NT2/D1 (cell line): ENCODE data around the gene SMIM5.

Source experiments
- DNase-seq: peaks from one replicate; pipeline ENCODE4 v3.0.0-alpha.2; 2011; ENCODE audit warnings: low read depth, low spot score
- H3K27me3 ChIP-seq: 2 replicates; pipeline ENCODE4 v1.6.0; 2011; ENCODE audit warnings: mild to moderate bottlenecking; ENCODE audit not compliant: insufficient read length, insufficient read depth
- H3K36me3 ChIP-seq: 2 replicates; pipeline ENCODE4 v1.6.1; 2011; ENCODE audit warnings: mild to moderate bottlenecking, low read length, mixed read lengths; ENCODE audit not compliant: insufficient read depth, insufficient read length
- H3K4me1 ChIP-seq: 2 replicates; pipeline ENCODE4 v1.5.1; 2011; ENCODE audit not compliant: insufficient read depth, insufficient read length
- H3K4me3 ChIP-seq: 2 replicates; pipeline ENCODE4 v1.5.1; 2011; ENCODE audit warnings: low read depth; ENCODE audit not compliant: insufficient read length
- H3K9ac ChIP-seq: 2 replicates; pipeline ENCODE4 v1.6.0; 2011; ENCODE audit warnings: low read depth; ENCODE audit not compliant: insufficient read length
- H3K9me3 ChIP-seq: 2 replicates; pipeline ENCODE4 v1.5.1; 2011; ENCODE audit warnings: mild to moderate bottlenecking, low read length; ENCODE audit not compliant: insufficient read depth
- SUZ12 ChIP-seq: IDR thresholded peaks from 2 replicates; pipeline ENCODE4 v1.6.1; 2011; ENCODE audit not compliant: insufficient read length, insufficient read depth; ENCODE audit errors: extremely low read depth
- YY1 ChIP-seq: IDR thresholded peaks from 2 replicates; pipeline ENCODE4 v1.6.1; 2011; ENCODE audit not compliant: insufficient read length, insufficient read depth
- ZNF274 ChIP-seq: IDR thresholded peaks from 2 replicates; pipeline ENCODE4 v1.6.1; 2011; ENCODE audit warnings: mild to moderate bottlenecking, low read depth, low read length

SMIM5 gene

DNA sequence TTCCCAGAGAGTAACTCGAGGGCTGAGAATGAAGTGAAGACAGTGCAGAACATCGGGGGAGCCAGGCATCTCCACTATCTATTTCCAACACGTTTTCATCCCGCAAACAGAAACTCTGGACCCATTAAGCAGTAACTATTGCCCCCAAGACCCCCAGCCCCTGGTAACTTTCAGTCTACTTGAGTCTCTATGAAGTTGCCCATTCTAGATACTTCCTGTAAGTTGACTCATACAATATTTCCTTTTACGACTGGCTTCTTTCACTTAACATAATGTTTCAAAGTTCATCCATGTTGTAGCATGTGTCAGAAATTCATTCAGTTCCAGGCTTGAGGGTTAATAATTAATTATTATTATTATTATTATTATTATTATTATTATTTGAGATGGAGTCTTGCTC, 26.1 kb upstream of the SMIM5 start:
- H3K27me3 ChIP-seq = no peaks in the 10 kb centered on the region
- H3K4me1 ChIP-seq = peaks cover 10% of the 10 kb centered on the region
- H3K9me3 ChIP-seq = no peaks in the 10 kb centered on the region
- H3K4me3 ChIP-seq = no peak overlapping the region
- TF ChIP-seq YY1 = no peak
- TF ChIP-seq ZNF274 = no peak
- no peak for TF ChIP-seq SUZ12
- no peaks in the 10 kb centered on the region for H3K36me3 ChIP-seq
- H3K9ac ChIP-seq = no peak overlapping the region
- no peak for DNase-seq

DNA sequence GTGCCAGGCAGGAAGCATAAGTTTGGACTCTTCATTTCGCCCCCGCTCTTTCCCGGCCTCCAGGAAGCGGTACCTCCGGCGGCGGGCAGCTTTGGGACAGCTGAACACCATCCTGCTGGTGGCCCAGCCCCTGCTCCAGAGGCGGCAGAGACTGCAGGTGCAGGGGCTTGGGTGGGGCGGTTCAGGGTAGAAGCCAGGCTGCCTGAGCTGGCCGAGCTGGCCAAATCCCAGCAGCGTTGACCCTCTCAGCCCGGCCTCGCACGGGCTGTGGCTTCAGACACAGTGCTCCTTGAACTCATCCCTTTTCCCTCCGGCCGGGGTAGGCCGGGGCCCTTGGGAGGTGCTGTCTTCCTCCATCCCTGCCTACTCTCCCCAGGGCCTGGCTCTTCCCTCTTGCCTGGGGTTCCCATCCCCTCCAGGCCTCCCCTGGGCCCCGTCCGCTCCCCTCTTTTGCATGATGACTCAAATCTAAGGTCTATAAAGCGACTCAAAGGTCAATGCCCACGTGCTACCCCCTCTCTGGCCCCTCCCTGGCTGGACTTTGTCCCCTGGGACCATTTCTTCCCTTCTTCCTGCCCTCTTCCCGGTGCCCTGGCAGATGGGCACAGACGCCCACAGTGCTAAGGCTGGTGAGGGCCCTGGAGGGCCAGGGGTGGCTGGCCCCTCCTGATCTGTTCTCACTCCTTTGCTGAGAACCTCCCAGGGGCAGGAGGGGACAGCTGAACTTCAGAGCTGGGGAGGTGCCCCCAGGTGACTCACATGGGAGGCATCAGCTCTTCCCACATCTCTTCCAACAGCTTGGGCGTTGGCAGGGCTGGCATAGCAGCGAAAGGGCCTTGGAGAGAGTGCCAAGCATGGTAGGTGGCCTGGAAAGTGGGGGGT, 22.9 kb upstream of the SMIM5 start:
- DNase-seq = no peak

DNA sequence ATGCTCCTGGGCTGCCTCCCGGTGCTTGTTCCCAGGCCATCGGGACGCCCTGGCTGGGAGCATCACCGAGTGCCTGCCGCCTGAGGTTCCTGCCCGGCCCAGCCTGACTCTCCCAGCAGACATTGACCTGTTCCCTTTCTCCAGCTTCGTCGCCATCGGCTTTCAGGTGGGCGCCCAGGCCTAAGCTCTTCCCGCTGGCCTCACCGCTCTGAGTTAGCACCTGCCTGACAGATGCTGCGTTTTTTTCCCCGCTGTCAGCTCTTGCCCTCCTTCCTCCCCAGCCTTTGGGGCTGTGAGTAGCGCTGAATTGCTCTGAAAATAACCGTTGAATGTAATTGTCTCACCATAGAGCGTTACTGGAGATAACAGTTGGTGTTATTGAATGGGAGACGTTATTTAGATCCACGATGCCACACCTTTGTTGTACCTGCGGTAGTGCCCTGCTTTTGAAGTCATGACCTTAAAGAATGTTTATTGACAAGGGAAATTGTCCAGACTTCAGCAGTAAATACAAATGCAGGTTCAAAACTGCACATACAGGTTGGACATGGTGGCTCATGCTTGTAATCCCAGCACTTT, 21.3 kb upstream of the SMIM5 start:
- Histone ChIP-seq H3K4me1 (peaks cover 15% of the 10 kb centered on the region), H3K9ac (no peak overlapping the region), H3K36me3 (no peaks in the 10 kb centered on the region), H3K9me3 (no peaks in the 10 kb centered on the region), H3K4me3 (no peak overlapping the region), H3K27me3 (no peaks in the 10 kb centered on the region)
- TF ChIP-seq SUZ12 = no peak
- no peak for TF ChIP-seq ZNF274
- no peak for TF ChIP-seq YY1
- no peak for DNase-seq

More for the DNA sequence above, 22.9 kb upstream of the SMIM5 start:
- Histone ChIP-seq H3K4me3 (no peak overlapping the region), H3K9me3 (no peaks in the 10 kb centered on the region), H3K4me1 (peaks cover 19% of the 10 kb centered on the region), H3K9ac (no peak overlapping the region), H3K27me3 (no peaks in the 10 kb centered on the region), H3K36me3 (no peaks in the 10 kb centered on the region)
- TF ChIP-seq SUZ12 (no peak), ZNF274 (no peak), YY1 (no peak)

DNA sequence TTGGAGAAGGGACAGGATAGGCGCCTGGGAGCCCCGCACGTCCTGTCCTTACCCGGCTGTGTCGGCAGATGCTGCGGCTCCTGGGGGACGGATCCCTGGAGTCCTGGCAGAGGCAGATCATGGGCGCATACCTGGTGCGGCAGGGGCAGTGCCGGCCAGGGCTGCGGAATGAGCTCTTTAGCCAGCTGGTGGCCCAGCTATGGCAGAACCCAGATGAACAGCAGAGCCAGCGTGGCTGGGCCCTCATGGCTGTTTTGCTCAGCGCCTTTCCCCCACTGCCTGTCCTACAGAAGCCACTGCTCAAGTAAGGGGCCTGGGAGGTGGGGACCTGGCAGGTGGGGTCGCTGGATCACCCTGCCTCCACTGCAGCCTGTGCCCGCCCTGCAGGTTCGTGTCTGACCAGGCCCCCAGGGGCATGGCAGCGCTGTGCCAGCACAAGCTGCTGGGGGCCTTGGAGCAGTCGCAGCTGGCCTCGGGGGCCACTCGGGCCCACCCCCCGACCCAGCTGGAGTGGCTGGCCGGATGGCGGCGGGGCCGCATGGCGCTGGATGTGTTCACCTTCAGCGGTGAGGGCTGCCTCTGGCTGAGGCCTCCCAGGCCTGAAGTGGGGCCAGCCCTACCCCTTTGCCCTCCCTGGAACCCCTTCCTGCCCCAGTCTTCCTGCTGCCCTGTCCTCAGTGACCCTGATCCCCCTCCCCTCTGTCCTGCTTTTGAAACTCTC, 20.2 kb upstream of the SMIM5 start:
- TF ChIP-seq ZNF274 (no peak), YY1 (no peak), SUZ12 (no peak)
- Histone ChIP-seq H3K27me3 (no peaks in the 10 kb centered on the region), H3K4me3 (no peak overlapping the region), H3K4me1 (peaks cover 15% of the 10 kb centered on the region), H3K9me3 (no peaks in the 10 kb centered on the region), H3K36me3 (no peaks in the 10 kb centered on the region), H3K9ac (peak overlapping the region; percentile 4)
- DNase-seq = no peak

DNA sequence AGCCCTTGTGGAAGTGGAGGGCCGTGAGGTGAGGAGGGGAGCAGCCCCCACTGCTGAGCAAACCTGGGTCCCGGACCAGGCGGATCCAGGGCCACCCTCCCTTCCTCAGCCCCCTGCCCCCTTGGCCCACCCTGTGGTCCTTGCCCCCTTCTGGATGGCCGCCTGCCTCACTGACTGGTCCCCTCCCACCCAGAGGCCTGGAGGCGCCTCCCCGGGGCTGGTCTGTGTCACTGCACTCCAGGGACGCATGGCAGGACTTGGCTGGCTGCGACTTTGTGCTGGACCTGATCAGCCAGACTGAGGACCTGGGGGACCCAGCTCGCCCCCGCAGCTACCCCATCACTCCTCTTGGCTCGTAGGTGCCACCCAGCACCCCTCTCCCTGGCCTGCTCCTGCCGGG, 19.2 kb upstream of the SMIM5 start:
- TF ChIP-seq SUZ12 = no peak
- TF ChIP-seq ZNF274 = no peak
- no peak for TF ChIP-seq YY1
- H3K4me3 ChIP-seq = no peak overlapping the region
- H3K4me1 ChIP-seq = peaks cover 15% of the 10 kb centered on the region
- no peaks in the 10 kb centered on the region for H3K27me3 ChIP-seq
- no peaks in the 10 kb centered on the region for H3K36me3 ChIP-seq
- DNase-seq = no peak
- H3K9me3 ChIP-seq = no peaks in the 10 kb centered on the region
- no peak overlapping the region for H3K9ac ChIP-seq

DNA sequence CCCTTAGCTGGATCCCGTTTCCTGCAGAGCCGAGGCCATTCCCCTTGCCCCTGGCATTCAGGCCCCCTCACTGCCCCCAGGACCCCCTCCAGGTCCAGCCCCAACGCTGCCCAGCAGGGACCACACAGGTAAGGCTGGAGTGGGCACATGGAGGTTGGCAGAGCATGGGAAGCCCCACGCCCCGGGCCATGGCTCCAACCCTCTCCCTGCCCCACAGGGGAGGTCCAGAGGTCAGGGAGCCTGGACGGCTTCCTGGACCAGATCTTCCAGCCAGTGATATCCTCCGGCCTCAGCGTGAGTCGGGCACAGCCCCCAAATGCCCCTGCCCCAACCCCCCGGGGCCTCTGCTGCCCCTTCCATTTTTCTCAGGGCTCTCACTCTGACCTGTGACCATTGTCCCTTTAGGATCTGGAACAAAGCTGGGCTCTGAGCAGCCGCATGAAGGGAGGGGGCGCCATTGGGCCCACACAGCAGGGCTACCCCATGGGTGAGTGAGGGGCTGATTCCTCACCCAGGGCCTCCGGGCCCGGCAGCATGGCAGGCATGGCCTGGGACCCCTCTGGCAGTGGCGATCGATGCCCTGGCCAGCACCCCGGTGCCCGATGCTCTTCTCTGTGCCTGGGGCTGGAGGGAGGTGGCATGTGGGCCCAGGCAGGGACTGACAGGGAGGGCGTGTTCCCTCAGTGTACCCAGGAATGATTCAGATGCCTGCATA, 18.5 kb upstream of the SMIM5 start:
- H3K9me3 ChIP-seq = no peaks in the 10 kb centered on the region
- DNase-seq = no peak
- no peak overlapping the region for H3K9ac ChIP-seq
- no peak overlapping the region for H3K4me3 ChIP-seq
- H3K36me3 ChIP-seq = no peaks in the 10 kb centered on the region
- H3K4me1 ChIP-seq = peaks cover 17% of the 10 kb centered on the region
- no peaks in the 10 kb centered on the region for H3K27me3 ChIP-seq
- TF ChIP-seq SUZ12 (no peak), ZNF274 (no peak), YY1 (no peak)

DNA sequence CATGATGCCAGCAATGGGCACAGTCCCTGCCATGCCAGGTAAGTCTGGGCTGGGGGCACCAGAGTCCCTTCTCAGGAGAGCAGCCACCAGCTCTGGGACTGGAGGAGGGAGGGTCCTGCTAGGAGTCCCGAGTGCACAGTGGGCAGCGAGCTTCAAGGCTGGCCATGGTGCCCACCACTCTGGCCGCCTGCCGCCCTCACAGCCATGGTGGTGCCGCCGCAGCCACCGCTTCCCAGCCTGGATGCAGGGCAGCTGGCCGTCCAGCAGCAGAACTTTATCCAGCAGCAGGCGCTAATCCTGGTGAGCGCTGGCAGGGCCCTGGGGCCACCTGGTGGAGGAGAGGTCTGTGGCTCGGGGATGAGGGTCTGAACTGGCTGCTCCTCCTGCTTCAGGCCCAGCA, 17.9 kb upstream of the SMIM5 start:
- H3K4me3 ChIP-seq = no peak overlapping the region

More for the DNA sequence above, 17.9 kb upstream of the SMIM5 start:
- no peak for TF ChIP-seq ZNF274
- no peak for TF ChIP-seq SUZ12
- TF ChIP-seq YY1 = no peak
- Histone ChIP-seq H3K36me3 (no peaks in the 10 kb centered on the region), H3K4me1 (peaks cover 20% of the 10 kb centered on the region), H3K9ac (no peak overlapping the region), H3K27me3 (no peaks in the 10 kb centered on the region), H3K9me3 (no peaks in the 10 kb centered on the region)
- no peak for DNase-seq
